Keratinocyte (primary cell): ENCODE measurements around the gene OR51I2.

Experiments used
- EZH2 ChIP-seq: IDR thresholded peaks from one replicate; pipeline ENCODE4 v1.6.1; 2012; ENCODE audit warnings: inconsistent platforms, mild to moderate bottlenecking, low read length, moderate library complexity
- TF ChIP-seq, protein P1 (sequence below), 3 experiments: IDR thresholded peaks in 1 of 3; conservative IDR thresholded peaks in 1 of 3; optimal IDR thresholded peaks in 1 of 3; 2 replicates in 2 of 3; 3 replicates in 1 of 3; pipeline versions ENCODE3 to v1.5.1; 2011; ENCODE audit warnings: low read length in 3 of 3, mild to moderate bottlenecking in 3 of 3, moderate library complexity in 2 of 3, control low read depth in 1 of 3, inconsistent platforms in 1 of 3; ENCODE audit not compliant: insufficient read depth in 2 of 3; ENCODE audit errors: extremely low read depth in 1 of 3

DNA sequence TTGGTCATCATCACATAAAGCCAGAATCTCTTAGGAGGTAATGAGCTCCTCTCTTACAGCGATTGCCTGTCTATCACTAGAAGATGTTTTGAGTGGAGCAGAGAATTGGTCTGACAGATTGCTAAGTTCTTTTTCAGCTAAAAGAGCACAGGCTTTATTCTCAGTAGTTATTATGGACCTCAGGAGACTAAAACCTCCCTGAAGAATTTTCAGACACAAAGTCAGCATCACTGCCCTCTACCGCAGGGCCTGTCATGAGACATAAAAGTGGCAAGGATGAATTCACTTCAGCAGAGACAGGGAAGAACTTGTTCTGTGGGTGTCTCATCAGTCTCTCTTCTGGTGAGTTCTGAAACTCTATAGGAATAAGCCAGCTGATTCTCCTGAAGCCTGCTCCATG lies at the start of gene OR51I2:
- TF ChIP-seq, protein P1, sequence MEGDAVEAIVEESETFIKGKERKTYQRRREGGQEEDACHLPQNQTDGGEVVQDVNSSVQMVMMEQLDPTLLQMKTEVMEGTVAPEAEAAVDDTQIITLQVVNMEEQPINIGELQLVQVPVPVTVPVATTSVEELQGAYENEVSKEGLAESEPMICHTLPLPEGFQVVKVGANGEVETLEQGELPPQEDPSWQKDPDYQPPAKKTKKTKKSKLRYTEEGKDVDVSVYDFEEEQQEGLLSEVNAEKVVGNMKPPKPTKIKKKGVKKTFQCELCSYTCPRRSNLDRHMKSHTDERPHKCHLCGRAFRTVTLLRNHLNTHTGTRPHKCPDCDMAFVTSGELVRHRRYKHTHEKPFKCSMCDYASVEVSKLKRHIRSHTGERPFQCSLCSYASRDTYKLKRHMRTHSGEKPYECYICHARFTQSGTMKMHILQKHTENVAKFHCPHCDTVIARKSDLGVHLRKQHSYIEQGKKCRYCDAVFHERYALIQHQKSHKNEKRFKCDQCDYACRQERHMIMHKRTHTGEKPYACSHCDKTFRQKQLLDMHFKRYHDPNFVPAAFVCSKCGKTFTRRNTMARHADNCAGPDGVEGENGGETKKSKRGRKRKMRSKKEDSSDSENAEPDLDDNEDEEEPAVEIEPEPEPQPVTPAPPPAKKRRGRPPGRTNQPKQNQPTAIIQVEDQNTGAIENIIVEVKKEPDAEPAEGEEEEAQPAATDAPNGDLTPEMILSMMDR (optimal IDR thresholded peaks at IDR 0.05 in 1 of 3, IDR thresholded peaks at IDR 0.05 in 1 of 3, conservative IDR thresholded peaks at IDR 0.05 in 1 of 3; ENCODE audit: extremely low read depth in 1 of 3, insufficient read depth in 2 of 3, low read length in 3 of 3): no peak
- TF ChIP-seq EZH2: no peak
